Measurements from ENCODE around the gene PTMA.

PTMA gene

DNA sequence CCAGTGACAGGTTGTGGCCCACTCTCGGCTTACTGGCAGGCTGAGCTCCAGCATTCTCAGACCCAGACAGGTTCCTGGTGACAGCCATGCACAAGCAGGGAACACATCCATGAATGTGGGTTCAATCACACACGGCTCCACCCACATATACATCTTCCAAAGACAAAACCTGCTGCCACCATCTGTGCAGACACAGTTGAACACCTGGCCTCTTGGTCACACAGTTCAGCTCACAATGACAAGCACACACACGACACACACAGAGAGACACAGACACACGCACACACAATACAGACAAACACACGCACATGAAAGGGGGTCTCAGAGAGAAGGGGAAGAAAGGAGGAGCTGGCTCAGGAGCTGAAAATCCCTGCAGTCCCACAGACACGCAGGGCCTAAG is 32.1 kb upstream of the PTMA start:
- DNase-seq (ENCODE audit: low spot score) = no peak

DNA sequence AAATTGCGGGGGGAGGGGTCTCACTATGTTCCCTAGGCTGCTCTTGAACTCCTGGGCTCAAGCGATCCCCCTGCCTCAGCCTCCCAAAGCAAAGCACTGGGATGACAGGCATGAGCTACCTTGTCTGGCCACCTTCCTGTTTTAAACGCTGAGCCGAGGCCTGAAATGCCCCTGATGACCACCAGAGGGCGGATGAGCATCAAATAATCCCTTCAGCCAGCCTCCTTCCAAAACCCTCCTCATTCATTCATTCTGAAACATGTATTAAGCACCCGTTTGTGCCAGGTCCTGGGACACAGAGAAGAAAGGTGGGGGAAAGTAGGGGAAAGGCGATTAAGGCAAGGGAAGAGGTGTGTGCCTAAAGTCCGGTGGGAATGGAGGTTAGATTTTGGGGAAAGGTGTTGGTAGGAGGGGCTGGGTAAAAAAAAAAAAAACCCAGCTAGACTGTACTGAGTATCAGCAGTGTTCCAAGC is 30.7 kb upstream of the PTMA start:
- DNase-seq (ENCODE audit: low spot score) = peak; percentile 76

DNA sequence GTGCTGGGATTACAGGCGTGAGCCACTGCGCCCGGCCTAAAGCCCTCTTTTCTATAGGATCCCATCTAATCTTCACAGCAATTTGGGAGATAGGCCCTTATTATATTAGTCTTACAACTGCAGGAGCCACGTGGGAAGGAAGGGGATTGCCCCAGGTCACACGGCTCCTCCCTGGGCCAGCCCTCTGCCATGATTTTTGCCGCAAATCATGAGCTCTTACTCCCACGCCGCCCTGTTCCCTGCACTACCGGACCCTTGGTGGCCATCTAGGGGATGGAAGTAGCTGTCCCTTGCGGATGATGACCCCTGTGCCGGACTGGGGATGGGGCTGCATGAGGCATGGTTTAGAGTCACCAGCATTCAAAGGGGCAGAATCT is 28.4 kb upstream of the PTMA start:
- DNase-seq (ENCODE audit: low spot score) = no peak

DNA sequence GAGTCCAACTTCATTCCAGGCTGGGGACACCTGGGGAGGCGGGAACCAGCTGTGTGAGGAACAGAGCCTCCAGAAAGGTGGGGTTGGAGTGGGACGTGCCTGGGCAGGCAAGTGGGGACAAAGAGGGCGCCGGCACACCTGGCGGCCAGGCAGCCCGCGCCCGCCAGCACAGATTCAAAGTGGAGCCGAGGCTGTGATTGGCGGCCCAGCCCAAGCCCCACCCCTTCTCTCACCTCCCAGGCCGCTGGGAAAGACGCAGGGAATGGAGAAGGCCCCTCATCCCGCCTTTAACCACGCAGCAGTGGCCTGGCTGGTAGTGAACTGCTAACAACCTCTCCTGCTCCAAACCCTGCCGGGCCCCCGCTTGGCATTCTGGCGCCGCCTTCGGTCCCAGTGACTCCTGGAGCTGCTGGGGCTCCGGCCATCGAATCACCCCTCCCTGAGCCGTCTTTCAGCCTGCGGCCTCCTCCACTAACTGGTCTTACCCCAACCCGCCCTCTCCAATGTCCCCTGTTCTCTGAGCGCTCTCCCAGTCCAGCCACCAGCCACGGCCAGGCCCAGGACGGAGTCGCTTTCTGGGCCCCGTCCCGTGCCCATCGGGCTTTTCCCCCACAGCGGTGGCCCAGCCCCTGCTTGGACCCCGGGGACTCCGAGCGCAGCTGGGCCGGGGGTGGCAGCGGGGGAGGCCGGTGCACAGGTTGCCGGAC is 27.9 kb upstream of the PTMA start:
- no peak for DNase-seq (ENCODE audit: low spot score)

DNA sequence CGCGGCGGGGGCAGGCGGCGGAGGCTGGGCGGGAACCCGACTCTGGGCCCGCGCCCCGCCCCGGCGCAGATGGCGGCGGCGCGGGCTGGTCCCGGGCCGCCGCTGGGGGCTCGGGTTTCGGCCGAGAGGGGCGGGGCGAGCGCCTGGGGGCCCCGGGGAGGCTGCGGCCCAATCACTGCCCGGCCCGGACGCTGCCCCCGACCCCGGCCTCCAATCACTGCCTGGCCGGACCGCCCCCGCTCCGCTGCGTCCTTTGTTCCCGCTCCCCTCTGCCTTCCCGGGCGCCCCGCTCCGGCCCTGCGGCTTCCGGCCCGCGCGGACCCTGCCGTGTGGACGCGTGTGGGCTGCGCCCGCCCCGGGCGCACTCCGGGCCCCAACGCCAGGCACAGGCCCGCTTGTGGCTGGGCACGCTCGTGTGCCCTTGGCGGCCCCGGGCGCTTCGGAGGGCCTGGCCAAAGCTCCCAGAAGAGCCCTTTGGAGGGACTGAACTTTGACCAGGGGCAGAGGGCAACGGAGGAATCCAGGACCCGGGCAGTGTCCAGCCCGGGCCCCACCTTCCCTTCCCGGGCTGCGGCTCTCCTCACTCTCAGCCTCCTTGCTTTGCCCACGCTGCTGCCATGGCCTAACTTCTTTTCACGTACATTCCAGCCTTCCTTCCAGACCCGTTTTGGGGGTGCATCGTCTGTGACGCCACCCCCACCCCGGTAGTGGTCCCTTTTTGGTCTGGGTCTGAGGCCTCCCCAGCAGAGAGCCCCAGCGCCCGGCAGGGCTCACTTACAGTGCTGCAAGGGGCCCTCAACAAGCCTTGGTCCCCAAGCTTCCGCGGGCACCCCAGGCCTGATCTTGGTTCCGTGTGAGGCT is 27.1 kb upstream of the PTMA start:
- peak; percentile 84 for DNase-seq (ENCODE audit: low spot score)

DNA sequence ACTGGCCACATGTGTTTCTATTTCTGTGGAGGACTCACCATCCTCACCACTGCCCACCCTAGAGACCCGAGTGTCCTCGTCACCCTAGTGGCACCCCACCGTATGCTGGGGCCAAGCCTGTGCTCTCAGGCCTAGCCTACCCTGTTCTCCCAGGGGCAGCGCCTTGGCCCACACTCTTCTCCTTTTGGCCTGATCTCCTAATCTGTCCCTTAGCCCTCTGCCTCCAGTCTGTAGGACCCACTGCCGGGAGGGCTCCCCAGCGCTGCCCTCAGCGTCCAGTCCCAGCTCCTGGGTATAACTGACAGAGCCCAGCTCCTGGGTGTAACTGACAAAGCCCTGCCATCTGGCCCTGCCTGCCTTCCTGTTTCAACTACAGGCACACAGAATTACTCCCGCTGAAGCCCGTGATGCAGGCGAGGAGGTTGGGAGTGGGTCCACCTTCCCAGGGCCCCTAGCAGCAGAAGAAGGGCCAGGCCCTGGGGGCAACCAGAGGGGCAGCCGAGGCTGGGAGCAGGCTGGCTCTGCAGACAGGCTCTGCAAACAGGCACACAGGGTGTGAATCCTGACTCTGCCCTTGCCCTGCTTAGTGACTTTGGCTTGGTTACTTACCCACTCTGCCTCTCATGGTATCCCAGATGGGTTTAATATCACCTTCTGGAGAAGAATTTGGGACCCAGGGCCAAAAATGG is 25.6 kb upstream of the PTMA start:
- no peak for DNase-seq (ENCODE audit: low spot score)

DNA sequence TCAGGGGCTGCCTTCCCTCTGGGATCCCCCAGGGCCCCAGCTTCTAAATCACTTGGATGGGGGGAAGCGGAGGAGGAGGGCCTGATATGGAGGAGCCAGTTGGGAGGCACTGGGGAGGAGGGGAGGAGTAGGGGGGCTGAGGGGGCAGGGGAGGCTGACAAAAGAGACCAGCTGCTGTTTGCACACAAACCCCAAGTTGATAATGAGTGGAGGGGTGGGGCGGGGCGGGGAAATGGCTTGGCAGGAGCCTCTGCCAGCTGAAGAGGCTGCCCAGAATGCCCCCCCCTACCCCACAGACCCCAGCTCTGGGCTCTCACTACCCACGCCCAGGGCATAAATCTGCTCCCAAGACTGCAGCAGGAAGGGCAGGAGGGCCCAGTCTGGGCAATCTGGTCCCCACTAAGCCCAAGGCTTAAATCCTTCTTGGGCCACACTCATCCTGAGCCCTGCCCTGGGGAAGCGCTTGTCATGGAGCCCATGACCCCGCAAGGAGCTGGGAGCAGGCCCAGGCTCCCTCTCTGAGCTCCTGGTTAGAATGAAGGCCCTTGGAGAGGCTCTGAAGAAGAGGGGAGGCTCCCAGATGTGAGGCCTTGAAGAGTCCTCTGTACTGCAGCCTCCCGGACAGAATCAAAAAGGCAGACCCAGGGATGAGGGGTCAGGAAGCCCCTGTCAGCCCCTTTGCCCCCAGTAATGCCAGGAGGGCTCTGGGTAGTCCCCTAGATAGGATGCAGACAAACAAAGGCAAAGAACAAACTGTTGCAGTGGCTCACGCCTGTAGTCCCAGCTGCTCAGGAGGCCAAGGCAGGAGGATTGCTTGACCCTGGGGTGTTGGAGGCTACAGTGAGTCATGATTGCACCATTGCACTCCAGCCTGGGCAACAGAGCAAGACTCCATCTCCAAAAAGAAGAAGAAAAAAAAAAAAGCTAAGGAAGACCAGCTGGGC is 24.8 kb upstream of the PTMA start:
- DNase-seq (ENCODE audit: low spot score) = no peak

DNA sequence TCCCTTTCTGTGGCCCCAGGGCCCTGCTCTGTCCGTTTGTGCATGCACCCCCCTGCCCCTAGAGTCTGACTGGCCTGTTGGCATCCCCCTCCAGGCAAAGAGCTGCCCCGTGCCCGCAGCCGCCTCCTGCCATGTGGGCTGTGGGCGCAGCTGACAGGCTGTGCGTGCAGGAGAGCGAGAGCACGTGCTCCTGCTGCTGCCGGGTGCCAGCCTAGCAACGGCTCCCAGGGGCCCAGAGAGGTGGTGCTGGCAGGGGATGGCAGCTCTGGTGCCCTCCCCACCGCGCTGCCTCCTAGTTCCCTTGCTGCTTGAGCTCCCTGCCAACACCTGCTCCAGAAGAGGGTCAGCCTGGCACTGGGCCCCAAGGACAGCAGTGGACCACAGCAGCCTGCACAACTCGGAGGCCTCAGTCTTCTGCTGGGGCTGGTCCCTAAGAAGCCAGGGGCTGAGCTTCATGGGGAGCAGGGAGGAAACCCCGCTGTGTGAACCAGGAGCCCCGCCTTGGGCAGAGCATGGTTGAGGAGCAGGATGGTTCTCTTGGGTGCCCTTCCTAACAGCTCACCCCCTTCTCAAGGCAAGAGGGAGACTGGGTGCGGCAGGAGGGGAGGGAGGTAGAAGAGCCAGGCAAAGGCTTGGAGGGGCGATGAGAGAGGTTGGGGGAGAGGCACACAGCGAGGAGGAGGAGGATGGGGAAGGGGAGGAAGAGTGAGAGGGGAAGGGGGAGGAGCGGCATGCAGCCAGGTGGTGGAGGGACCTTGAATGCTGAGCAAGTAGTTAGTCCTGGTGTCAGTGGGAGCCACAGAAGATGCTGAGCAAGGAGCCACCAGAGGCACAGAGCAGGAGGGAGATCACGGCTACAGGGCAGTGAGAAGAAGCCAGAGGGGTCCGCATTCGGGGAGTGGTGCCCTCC is 23.8 kb upstream of the PTMA start:
- peak; percentile 60 for DNase-seq (ENCODE audit: low spot score)

DNA sequence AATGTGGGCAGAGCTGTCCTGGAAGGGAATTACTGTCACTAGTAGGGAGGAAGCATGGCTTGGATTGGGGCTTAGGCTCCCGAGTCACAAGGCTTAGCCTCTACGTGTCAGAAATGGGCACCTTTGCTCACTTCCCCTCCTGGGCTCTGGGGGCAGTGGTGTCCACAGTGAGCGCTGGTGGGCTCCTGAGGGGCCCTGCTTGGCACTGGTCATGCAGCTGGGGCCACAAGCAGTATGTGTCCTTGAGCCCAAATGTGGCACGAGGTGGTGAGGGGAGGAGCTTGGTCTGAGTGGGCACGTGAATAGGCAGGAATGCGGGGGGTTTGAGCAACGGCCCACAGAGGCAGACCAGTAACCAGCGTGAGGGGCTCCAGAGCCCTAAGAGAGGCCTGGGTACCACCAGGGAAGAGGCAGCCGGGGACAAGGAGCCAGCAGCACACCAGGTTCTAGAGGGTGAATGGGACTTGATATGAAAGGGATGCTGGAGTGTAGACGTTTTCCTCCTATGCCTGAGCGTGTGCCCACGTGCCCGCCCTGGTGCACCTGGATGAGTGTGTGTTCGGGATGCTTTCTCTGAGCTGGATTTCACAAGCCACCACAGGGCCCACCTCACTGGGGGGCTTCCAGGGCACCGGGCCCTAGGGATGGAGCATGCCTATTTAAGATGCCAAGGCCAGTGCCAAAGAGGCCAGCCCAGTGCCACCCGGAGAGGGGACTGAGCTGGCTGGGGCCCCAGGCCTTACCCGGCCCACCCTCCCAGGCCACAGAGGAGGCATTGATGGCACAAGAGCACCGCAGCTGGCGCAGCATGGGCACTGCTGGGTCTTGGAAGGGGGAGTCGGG is 22.8 kb upstream of the PTMA start:
- DNase-seq (ENCODE audit: low spot score) = no peak

DNA sequence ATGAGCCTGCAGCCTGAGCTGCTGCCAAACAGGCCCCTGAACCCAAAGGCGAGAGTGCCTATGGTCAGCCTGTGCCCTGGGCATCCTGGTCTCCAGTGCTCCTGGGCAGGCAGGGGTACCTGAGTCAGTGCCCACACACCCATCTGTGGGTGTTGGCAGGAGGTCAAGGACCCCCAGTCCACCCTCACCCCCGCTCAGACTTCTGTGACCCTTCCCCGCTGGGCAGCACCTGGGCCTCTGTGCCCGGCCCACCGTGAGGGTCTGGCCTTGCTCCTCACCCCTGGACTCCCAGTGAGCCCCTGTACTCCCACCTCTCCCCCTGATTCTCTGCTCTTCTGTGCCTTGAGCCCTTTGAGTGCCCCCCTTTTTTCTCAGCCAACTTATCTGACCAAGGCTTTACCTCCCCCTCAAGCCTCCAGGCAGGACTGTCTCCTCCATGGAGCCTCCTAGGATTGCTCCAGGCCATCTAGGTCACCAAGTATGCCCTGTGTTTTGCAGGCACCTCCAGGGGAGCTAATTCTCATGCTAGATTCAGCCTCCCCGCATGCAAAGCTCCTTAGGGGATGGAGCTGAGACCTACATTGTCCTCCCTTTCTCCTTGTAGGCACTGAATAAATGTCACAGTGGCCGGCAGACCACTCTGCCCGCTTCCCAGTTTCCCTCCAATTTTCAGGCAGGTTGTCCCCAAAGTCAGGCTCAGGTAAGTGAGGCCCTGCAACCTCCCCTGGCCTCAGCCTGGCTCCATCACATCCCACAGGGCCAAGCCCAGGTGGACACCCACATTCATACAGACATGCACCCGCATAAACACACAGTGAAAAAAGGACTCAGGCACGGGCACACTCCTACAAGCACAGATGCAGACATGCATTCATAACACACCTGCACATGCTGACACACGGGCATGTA is 21.9 kb upstream of the PTMA start:
- no peak for DNase-seq (ENCODE audit: low spot score)

DNA sequence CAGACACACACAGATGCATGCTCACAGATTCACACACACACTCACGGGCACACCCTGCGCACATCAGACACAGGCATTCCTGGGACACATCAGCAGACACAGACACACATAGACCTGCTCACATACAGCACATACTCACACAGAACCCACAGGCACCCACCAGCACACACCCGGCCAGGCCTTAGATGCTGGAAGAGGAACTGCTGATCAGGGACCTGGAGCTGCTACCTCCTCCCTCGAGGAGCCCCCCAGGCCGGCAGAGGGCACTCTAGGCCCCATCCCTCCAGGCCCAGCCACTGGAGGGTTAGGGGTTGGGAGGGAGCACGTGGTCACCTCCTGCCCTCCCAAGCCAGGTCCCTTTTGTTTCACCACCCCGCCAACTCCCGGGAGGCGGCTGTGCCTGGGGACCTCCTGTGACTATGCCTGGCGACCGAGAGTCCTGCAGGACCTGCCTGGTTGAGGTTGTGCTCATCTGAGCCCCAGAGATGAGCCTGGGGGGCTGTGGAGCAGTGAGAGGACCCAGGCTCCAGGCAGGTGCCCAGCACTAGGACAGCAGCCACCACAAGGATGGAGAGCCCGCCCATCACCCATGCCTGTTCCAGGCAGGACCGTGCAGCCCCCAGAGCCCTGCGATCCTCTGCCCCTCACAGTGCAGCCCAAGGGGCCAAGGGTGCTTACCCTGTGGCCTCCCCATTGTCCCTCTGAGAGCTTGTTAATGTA is 21.0 kb upstream of the PTMA start:
- DNase-seq (ENCODE audit: low spot score) = peak; percentile 78

DNA sequence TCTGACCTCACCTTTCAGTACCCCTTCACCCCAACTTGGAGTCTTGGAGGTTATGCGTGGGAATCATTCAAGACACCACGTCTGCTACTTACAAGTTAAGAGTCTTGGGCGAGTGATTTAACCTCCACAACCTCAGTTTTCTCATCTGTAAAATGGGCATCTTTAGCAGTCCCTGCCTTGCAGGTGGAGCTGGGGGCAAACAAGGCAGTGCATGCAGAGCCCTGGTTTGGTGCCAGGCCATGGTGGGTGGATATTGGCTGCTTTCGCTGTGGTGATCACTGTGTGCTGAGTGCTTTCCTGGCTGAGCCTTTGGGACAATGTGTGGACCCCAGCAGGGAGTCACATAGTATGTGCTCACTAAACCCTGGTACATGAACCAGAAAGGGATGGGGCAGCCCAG is 20.4 kb upstream of the PTMA start:
- no peak for DNase-seq (ENCODE audit: low spot score)

DNA sequence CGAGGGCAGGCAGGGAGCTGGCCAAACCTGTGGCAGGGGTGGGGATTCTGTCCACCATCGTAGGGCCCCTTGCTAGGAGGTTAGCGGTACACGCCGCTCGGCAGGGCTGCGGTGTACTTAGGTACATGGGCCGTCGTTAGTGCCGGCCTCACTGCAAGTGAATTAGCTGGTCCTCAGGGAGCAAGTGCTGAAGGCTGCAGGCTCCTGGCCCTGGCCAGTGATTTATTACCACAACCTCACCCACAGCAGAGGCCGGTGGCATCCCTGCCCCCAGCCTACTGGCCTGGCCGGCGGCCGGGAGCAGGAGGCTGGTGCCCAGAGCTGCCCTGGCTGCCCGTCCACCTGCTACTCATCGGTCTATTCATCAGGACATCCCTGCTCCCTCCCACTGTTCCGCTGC is 19.6 kb upstream of the PTMA start:
- no peak for DNase-seq (ENCODE audit: low spot score)

DNA sequence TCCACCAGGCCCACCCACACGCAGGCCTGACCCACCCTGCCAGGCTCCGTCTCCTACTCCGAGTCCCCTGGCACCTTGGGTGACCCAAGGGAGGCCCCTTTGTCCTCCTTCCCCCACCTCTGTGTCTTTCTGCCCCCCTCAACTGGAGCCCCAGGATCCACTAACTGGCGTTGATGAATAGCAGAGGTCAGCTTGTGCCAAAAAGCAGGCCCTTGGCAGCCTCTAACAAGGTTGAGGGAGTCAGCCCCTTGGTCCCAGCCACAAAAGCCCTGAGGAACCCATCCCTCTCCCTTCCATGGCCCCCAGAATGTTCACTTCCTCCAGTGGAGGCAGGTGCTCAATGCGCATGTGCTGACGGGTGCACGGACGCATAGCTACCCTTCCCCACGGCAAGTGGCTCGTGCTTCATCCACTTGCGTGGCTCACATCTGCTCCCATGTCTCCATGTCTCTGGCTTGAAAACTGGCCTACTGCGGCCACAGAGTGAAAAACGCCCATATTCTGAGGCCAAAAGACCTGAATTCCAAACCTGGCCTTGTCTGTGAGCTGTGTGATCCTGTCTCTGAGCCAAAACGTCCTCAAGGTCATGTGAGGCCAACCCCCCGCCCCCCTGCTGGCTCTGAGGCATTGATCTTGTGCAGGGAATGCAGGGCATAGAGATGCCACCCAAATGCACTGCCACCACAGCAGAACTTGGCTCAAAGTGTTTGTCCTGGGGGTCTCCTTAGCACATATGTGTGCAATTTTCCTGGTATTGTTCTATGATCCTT is 19.0 kb upstream of the PTMA start:
- no peak for DNase-seq (ENCODE audit: low spot score)

DNA sequence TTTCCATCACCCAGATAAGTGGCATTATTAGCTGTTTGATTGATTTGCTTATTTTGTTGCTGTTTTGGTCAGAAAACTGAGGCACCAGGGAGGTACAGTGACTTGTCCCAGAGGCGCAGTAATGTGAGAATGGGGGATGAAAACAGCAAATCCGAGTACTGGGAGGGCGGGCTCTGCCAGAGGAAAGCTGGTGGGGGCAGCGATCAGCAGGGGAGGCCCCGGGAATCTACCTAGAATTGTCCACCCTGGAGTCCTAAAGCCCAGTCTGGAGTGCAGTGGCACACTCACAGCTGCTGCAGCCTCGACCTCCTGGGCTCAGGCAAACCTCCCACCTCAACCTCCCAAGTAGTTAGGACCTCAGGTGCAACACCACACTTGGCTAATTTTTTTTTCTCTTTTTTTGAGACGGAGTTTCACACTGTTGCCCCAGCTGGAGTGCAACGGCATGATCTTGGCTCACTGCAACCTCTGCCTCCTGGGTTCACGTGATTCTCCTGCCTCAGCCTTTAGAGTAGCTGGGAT is 17.0 kb upstream of the PTMA start:
- no peak for DNase-seq (ENCODE audit: low spot score)

DNA sequence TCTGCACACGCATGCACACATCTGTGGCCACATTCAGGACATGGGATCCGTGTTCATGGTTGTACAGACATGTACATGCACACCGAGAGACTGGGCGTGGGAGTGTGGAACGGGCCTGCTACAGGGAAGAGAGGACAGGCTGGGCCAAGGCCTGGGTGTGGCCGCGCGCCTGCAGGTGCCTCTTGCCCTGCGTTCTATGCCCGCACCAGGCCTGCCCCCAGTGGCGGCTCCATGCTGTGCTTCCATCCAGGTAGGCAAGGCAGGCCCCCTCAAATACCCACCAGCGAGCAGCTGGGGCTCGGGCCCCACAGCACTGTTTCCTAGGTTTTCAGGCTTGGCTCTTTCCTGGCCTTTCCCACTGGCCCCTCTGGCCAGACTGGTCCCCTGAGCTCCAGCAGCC is 15.5 kb upstream of the PTMA start:
- DNase-seq (ENCODE audit: low spot score) = no peak

DNA sequence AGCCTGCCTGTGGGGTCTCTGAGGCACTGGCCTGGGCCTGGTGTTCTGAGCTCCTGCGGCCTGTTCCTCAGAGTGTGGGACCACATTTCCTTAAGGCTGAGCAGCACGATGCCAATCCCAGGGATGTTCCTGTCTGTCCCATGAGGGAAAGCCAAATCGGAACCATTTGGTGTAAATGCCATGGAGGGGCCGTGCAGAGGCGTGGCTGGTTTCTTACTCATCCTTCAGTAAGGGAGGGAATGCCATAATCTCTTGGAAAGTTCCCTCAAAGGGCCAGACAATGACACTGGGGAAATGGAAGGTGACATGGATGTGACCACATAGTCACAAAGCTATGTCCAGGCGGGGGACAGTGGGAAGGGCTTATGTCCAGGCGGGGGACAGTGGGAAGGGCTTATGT is 14.4 kb upstream of the PTMA start:
- DNase-seq (ENCODE audit: low spot score) = no peak

All from germinal center (tissue), 1 donor.